HG03378 (cell line): ENCODE results near the gene LRRC8C.
A peak's percentile ranks its signal among the peaks of the same experiment; 100 is the strongest.
"Not testable (repeated sequence)": the region's sequence is repeated elsewhere in the genome, so short reads cannot be mapped to it uniquely, and the experiment has no call there.

ENCODE experiments used
- ATAC-seq: cut with Tn5 transposase; IDR thresholded peaks from one replicate; pipeline ENCODE4 v1.9.1; 2021; ENCODE audit warnings: mild to moderate bottlenecking, moderate library complexity; ENCODE audit not compliant: unreplicated experiment

LRRC8C gene

GRCh38 chr1:89701746-89702241 lies 68.9 kb downstream of the LRRC8C start:
- no peak for ATAC-seq

GRCh38 chr1:89702520-89703045 lies 69.7 kb downstream of the LRRC8C start:
- ATAC-seq = no peak

GRCh38 chr1:89703469-89703868 lies 70.5 kb downstream of the LRRC8C start:
- ATAC-seq = no peak

- ATAC-seq = no peak
Observed at GRCh38 chr1:89704014-89704413, 71.1 kb downstream of the LRRC8C start.

GRCh38 chr1:89704885-89705284 lies 72.0 kb downstream of the LRRC8C start:
- not testable (repeated sequence) for ATAC-seq

GRCh38 chr1:89705901-89706699 lies 73.2 kb downstream of the LRRC8C start:
- peak; percentile 59 for ATAC-seq

- ATAC-seq = peak; percentile 6
Observed at GRCh38 chr1:89706700-89707012, 73.7 kb downstream of the LRRC8C start.

GRCh38 chr1:89708751-89709375 lies 75.9 kb downstream of the LRRC8C start:
- ATAC-seq = no peak

- no peak for ATAC-seq
Observed at GRCh38 chr1:89710498-89711139, 77.7 kb downstream of the LRRC8C start.

- ATAC-seq = no peak
Observed at GRCh38 chr1:89711140-89711778, 78.3 kb downstream of the LRRC8C start.

GRCh38 chr1:89712420-89712819 lies 79.5 kb downstream of the LRRC8C start:
- no peak for ATAC-seq

GRCh38 chr1:89715677-89716076 lies 82.8 kb downstream of the LRRC8C start:
- no peak for ATAC-seq

GRCh38 chr1:89719502-89720306 lies 86.8 kb downstream of the LRRC8C start:
- ATAC-seq = peak; percentile 89

- no peak for ATAC-seq
Observed at GRCh38 chr1:89720839-89721238, 87.9 kb downstream of the LRRC8C start.

GRCh38 chr1:89721351-89721750 lies 88.4 kb downstream of the LRRC8C start:
- ATAC-seq = peak; percentile 30

- ATAC-seq = no peak
Observed at GRCh38 chr1:89723144-89723543, 90.2 kb downstream of the LRRC8C start.

GRCh38 chr1:89723863-89724262 lies 90.9 kb downstream of the LRRC8C start:
- no peak for ATAC-seq

GRCh38 chr1:89724369-89725010 lies 91.6 kb downstream of the LRRC8C start:
- peak; percentile 86 for ATAC-seq

GRCh38 chr1:89725011-89725370 lies 92.1 kb downstream of the LRRC8C start:
- ATAC-seq = peak; percentile 2

GRCh38 chr1:89725631-89726030 lies 92.7 kb downstream of the LRRC8C start:
- ATAC-seq = no peak
